ENCODE data around the gene RAD54L. TPM values are rescaled to one million over a fixed set of nuclear protein-coding genes. Genes with fewer than 3 reads are reported as not detected.
A peak's percentile ranks its signal among the peaks of the same experiment; 100 is the strongest.

The RAD54L gene
- total and polyA plus RNA-seq, 7 donors: 1.4 to 11.2 TPM; not detected in 5

DNA sequence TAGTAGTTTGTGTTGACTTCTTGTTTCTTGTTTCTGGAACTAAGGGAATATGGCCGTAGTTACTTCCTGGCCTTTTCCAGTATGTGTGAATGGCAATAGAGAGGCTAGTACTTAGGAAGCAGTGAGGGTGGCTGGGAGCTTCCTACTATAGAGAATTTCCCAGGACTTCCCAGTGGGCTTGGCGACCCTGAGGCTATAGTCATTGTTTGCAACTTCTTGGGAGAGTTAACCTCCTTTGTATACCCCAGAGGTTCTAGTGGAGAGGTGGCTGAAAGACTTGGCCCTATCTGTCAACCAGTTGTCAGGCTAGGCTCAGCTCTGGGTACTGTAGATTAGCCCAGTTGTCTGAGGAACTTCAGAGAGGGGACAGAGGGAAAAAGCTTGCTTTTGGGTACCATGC, 15.6 kb downstream of the RAD54L start:
- WGBS, 2 donors: 90 to 92% methylated on average over 2 of the region's 2 CpGs
- Histone ChIP-seq H3K27me3 (no peaks in the 10 kb centered on the region), H3K27ac (no peak overlapping the region), H3K9me3 (no peaks in the 10 kb centered on the region), H3K4me1 (no peaks in the 10 kb centered on the region), H3K4me3 (no peak overlapping the region), H3K36me3 (no peaks in the 10 kb centered on the region)
- TF ChIP-seq, protein P1, sequence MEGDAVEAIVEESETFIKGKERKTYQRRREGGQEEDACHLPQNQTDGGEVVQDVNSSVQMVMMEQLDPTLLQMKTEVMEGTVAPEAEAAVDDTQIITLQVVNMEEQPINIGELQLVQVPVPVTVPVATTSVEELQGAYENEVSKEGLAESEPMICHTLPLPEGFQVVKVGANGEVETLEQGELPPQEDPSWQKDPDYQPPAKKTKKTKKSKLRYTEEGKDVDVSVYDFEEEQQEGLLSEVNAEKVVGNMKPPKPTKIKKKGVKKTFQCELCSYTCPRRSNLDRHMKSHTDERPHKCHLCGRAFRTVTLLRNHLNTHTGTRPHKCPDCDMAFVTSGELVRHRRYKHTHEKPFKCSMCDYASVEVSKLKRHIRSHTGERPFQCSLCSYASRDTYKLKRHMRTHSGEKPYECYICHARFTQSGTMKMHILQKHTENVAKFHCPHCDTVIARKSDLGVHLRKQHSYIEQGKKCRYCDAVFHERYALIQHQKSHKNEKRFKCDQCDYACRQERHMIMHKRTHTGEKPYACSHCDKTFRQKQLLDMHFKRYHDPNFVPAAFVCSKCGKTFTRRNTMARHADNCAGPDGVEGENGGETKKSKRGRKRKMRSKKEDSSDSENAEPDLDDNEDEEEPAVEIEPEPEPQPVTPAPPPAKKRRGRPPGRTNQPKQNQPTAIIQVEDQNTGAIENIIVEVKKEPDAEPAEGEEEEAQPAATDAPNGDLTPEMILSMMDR (IDR thresholded peaks at IDR 0.05): no peak
- no peak for TF ChIP-seq POLR2AphosphoS5 (IDR thresholded peaks at IDR 0.05)
- TF ChIP-seq EP300 (IDR thresholded peaks at IDR 0.05): no peak
- TF ChIP-seq POLR2A (IDR thresholded peaks at IDR 0.05): no peak
- DNase-seq: no peak
- intact Hi-C loops (cut with DNase I): no loop called here

DNA sequence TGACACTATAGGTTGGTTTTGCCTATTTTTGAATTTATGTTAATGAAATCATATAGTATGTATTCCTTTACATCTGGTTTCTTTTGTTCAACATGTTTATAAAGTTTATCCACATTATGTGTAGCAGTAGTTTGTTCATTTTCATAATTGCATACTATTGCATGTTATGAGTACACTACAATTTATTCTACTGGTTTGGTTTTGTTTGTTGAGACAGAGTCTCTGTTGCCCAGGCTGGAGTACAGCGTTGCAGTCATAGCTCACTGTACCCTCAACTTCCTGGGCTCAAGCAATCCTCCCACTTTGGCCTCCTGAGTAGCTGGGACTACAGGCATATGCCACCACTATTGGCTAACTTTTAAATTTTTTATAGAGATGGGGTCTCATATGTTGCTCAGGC, 21.0 kb downstream of the RAD54L start:
- intact Hi-C loops (cut with DNase I): no loop called here
- H3K4me1 ChIP-seq: no peaks in the 10 kb centered on the region
- DNase-seq: no peak
- no peaks in the 10 kb centered on the region for H3K36me3 ChIP-seq
- no peak overlapping the region for H3K4me3 ChIP-seq
- H3K9me3 ChIP-seq: no peaks in the 10 kb centered on the region
- TF ChIP-seq, protein P1 (IDR thresholded peaks at IDR 0.05): no peak
- TF ChIP-seq POLR2AphosphoS5 (IDR thresholded peaks at IDR 0.05) (no peak), POLR2A (IDR thresholded peaks at IDR 0.05) (no peak), EP300 (IDR thresholded peaks at IDR 0.05) (no peak)
- 92 to 97% methylated on average over 1 of the region's 1 CpG for WGBS, 2 donors
- H3K27me3 ChIP-seq: no peaks in the 10 kb centered on the region
- H3K27ac ChIP-seq: no peak overlapping the region

DNA sequence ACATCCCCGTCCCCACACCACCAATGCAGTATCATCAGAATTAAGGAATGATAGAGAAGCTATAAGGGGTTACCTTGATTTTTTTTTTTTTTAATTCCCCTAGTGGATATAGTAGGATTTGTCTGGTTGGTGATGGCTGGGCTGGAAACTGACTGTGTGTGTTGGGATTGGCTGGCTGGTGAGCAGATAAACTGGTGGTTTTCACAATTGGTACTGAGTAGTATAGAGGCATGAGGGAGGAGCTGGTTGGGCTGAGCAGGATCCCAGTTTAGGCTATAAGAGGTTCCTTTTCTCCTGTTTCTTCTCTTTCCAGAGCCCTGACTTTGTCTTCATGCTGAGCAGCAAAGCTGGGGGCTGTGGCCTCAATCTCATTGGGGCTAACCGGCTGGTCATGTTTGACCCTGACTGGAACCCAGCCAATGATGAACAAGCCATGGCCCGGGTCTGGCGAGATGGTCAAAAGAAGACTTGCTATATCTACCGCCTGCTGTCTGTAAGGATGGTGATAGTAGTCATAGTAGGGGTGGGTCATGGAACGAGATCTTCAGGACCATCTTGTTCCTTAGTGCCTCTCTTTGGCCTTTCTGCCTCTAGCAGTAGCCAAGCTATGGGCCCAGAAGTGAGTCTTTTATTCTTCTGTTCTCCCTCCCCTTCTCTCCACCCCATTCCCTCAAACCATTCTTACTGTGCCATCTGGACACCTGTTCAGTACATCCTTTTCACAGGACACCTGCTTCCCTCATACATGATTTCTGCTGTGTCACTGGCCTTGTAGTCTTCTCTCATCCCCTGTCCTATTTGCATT, 26.9 kb downstream of the RAD54L start:
- Histone ChIP-seq H3K4me3 (no peak overlapping the region), H3K9me3 (no peaks in the 10 kb centered on the region), H3K27me3 (no peaks in the 10 kb centered on the region), H3K27ac (no peak overlapping the region), H3K36me3 (peaks cover 0 to 20% (median under 1%) of the 10 kb centered on the region in 4 donors), H3K4me1 (no peaks in the 10 kb centered on the region)
- DNase-seq: no peak
- WGBS, 2 donors: 97 to 98% methylated on average over 6 of the region's 6 CpGs
- no peak for TF ChIP-seq EP300 (IDR thresholded peaks at IDR 0.05)
- TF ChIP-seq, protein P1 (IDR thresholded peaks at IDR 0.05): no peak
- no peak for TF ChIP-seq POLR2A (IDR thresholded peaks at IDR 0.05)
- peak in 1 of 4 donors; percentile 7 for TF ChIP-seq POLR2AphosphoS5 (IDR thresholded peaks at IDR 0.05)
- intact Hi-C loops (cut with DNase I): no loop called here

DNA sequence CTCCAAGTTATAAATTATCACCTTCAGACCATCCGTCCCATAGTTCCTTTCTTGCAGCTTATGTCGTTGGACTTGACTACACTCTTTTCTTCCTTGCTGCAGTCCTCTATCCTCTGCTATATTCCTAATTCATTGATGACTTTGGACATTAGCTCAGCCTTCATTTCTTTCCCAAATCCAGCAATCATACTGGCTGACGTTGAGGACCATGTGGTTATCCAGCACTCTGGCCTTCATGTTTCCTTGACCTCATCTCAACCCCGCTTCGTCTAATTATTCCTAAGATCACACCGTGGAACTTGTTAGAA, 27.4 kb downstream of the RAD54L start:
- intact Hi-C loops (cut with DNase I): no loop called here
- 95 to 96% methylated on average over 6 of the region's 6 CpGs for WGBS, 2 donors
- Histone ChIP-seq H3K4me1 (no peaks in the 10 kb centered on the region), H3K4me3 (no peak overlapping the region), H3K9me3 (no peaks in the 10 kb centered on the region), H3K36me3 (peaks cover under 1 to 26% (median 5%) of the 10 kb centered on the region in 4 donors), H3K27ac (no peak overlapping the region), H3K27me3 (no peaks in the 10 kb centered on the region)
- no peak for DNase-seq
- TF ChIP-seq, protein P1 (IDR thresholded peaks at IDR 0.05): no peak
- TF ChIP-seq EP300 (IDR thresholded peaks at IDR 0.05) (no peak), POLR2A (IDR thresholded peaks at IDR 0.05) (no peak), POLR2AphosphoS5 (IDR thresholded peaks at IDR 0.05) (peak in 1 of 4 donors; percentile 5)

Measured in sigmoid colon (tissue), 7 donors.